ENCODE results near the gene RPS29. TPM values are rescaled to one million over a fixed set of nuclear protein-coding genes. Genes with fewer than 3 reads are reported as not detected.
A peak's percentile ranks its signal among the peaks of the same experiment; 100 is the strongest.

Gene RPS29
- total and polyA plus RNA-seq, 9 of the 15 experiments (the other 6 are each of a cell fraction or from before 2014, with no cell fraction given): 1,545 to 5,012 (median 2,448) TPM

DNA sequence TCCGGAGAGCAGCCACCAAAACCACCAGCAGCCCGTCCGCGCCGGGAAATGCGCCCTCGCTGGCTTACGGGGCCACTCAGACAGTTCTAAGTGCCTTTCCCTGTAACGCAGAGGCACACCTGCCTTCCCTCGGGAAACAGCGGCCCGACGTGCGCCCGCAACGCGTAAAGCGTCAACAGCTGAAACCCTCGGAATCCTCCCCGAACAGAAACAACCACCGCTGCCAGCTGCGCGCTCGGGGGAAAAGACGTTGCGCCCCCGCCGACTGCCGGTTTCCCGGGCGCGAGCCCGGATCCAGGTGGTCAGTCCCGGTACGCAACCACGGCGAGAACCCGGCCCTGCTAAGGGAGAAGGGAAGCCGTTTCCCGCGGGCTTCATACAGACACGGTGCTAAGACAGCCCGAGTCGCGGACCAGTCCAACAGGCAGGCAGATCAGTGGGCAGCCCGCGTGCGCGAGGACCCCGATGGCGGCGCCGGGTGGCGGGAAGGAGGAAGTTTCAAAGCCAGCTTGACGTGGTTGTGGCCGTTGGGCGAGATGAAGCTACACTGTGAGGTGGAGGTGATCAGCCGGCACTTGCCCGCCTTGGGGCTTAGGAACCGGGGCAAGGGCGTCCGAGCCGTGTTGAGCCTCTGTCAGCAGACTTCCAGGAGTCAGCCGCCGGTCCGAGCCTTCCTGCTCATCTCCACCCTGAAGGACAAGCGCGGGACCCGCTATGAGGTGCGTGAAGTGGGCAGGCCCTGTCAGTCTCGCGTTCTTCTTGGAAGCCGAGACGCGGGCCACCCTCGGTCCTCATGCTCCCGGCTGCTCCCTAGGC lies 12.5 kb upstream of the RPS29 start, which contains the start of gene LRR1 (continued):
- TF ChIP-seq, protein P1, sequence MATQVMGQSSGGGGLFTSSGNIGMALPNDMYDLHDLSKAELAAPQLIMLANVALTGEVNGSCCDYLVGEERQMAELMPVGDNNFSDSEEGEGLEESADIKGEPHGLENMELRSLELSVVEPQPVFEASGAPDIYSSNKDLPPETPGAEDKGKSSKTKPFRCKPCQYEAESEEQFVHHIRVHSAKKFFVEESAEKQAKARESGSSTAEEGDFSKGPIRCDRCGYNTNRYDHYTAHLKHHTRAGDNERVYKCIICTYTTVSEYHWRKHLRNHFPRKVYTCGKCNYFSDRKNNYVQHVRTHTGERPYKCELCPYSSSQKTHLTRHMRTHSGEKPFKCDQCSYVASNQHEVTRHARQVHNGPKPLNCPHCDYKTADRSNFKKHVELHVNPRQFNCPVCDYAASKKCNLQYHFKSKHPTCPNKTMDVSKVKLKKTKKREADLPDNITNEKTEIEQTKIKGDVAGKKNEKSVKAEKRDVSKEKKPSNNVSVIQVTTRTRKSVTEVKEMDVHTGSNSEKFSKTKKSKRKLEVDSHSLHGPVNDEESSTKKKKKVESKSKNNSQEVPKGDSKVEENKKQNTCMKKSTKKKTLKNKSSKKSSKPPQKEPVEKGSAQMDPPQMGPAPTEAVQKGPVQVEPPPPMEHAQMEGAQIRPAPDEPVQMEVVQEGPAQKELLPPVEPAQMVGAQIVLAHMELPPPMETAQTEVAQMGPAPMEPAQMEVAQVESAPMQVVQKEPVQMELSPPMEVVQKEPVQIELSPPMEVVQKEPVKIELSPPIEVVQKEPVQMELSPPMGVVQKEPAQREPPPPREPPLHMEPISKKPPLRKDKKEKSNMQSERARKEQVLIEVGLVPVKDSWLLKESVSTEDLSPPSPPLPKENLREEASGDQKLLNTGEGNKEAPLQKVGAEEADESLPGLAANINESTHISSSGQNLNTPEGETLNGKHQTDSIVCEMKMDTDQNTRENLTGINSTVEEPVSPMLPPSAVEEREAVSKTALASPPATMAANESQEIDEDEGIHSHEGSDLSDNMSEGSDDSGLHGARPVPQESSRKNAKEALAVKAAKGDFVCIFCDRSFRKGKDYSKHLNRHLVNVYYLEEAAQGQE (IDR thresholded peaks at IDR 0.05; ENCODE audit: borderline replicate concordance): no peak
- TF ChIP-seq, protein P1 (CRISPR knock-in tag; IDR thresholded peaks at IDR 0.05; ENCODE audit: low read depth): no peak
- TF ChIP-seq, protein P2, sequence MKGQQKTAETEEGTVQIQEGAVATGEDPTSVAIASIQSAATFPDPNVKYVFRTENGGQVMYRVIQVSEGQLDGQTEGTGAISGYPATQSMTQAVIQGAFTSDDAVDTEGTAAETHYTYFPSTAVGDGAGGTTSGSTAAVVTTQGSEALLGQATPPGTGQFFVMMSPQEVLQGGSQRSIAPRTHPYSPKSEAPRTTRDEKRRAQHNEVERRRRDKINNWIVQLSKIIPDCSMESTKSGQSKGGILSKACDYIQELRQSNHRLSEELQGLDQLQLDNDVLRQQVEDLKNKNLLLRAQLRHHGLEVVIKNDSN (CRISPR knock-in tag; IDR thresholded peaks at IDR 0.05): no peak
- no peak for TF ChIP-seq WHSC1 (IDR thresholded peaks at IDR 0.05; ENCODE audit: low read length)
- TF ChIP-seq, protein P3, sequence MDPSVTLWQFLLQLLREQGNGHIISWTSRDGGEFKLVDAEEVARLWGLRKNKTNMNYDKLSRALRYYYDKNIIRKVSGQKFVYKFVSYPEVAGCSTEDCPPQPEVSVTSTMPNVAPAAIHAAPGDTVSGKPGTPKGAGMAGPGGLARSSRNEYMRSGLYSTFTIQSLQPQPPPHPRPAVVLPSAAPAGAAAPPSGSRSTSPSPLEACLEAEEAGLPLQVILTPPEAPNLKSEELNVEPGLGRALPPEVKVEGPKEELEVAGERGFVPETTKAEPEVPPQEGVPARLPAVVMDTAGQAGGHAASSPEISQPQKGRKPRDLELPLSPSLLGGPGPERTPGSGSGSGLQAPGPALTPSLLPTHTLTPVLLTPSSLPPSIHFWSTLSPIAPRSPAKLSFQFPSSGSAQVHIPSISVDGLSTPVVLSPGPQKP (CRISPR knock-in tag; IDR thresholded peaks at IDR 0.05): no peak
- TF ChIP-seq CBX8 (IDR thresholded peaks at IDR 0.05; ENCODE audit: borderline replicate concordance, extremely low read depth, low read depth, low read length, poor library complexity, severe bottlenecking): no peak
- 0 out of 2 replicates have a peak, but pooled peaks have one; percentile 23 for TF ChIP-seq SAFB (IDR thresholded peaks at IDR 0.05; ENCODE audit: borderline replicate concordance, low read depth, low read length)
- TF ChIP-seq MAFF (IDR thresholded peaks at IDR 0.05; ENCODE audit: low read length): no peak
- peak; percentile 85 for TF ChIP-seq TBP (optimal IDR thresholded peaks at IDR 0.05; ENCODE audit: low read depth, low read length)
- TF ChIP-seq ARNT (IDR thresholded peaks at IDR 0.05): no peak
- no peak for TF ChIP-seq CBX5 (IDR thresholded peaks at IDR 0.05; ENCODE audit: borderline replicate concordance, low read depth)
- no peak for TF ChIP-seq ZNF830 (CRISPR knock-in tag; IDR thresholded peaks at IDR 0.05)
- no peak for TF ChIP-seq ELF2 (CRISPR knock-in tag; IDR thresholded peaks at IDR 0.05)
- TF ChIP-seq, protein P4, sequence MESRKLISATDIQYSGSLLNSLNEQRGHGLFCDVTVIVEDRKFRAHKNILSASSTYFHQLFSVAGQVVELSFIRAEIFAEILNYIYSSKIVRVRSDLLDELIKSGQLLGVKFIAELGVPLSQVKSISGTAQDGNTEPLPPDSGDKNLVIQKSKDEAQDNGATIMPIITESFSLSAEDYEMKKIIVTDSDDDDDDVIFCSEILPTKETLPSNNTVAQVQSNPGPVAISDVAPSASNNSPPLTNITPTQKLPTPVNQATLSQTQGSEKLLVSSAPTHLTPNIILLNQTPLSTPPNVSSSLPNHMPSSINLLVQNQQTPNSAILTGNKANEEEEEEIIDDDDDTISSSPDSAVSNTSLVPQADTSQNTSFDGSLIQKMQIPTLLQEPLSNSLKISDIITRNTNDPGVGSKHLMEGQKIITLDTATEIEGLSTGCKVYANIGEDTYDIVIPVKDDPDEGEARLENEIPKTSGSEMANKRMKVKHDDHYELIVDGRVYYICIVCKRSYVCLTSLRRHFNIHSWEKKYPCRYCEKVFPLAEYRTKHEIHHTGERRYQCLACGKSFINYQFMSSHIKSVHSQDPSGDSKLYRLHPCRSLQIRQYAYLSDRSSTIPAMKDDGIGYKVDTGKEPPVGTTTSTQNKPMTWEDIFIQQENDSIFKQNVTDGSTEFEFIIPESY (CRISPR knock-in tag; IDR thresholded peaks at IDR 0.05): no peak
- 0 out of 2 replicates have a peak, but pooled peaks have one; percentile 27 for TF ChIP-seq CC2D1A (IDR thresholded peaks at IDR 0.05)
